Measurements from ENCODE around the gene DUSP1. TPM values are rescaled to one million over a fixed set of nuclear protein-coding genes. Genes with fewer than 3 reads are reported as not detected.

Gene DUSP1
- total RNA-seq, 2 donors from 2014 or later = 9.2 to 11.0 TPM

- H3K27ac Mint-ChIP-seq = no peak overlapping the region
- WGBS, 2 experiments (ENCODE audit: insufficient coverage in 1 of 2, insufficient read length in 1 of 2) = 94 to 95% methylated on average over 8 to 10 of the region's 10 CpGs
- H3K36me3 Mint-ChIP-seq (ENCODE audit: low read depth) = no peaks in the 10 kb centered on the region
- no peaks in the 10 kb centered on the region for H3K9me3 ChIP-seq (ENCODE audit: control insufficient read depth, low read length)
- peaks cover 15% of the 10 kb centered on the region for H3K4me1 ChIP-seq (ENCODE audit: control insufficient read depth, insufficient read depth, low read length)
- H3K27me3 Mint-ChIP-seq (ENCODE audit: insufficient read depth) = peaks cover 2% of the 10 kb centered on the region
- no peak for TF ChIP-seq CTCF (conservative IDR thresholded peaks at IDR 0.05)
- H3K27ac ChIP-seq (ENCODE audit: low read depth, low read length) = no peak overlapping the region
- peaks cover 13% of the 10 kb centered on the region for H3K4me1 Mint-ChIP-seq
- no peak overlapping the region for H3K4me3 Mint-ChIP-seq
- H3K27me3 ChIP-seq (ENCODE audit: control insufficient read depth, insufficient read depth, low read length, poor library complexity, severe bottlenecking) = no peaks in the 10 kb centered on the region
- H3K9ac ChIP-seq (ENCODE audit: extremely low read depth, low read length, poor library complexity, severe bottlenecking) = no peak overlapping the region
- no peaks in the 10 kb centered on the region for H3K36me3 ChIP-seq (ENCODE audit: control insufficient read depth, insufficient read depth, low read length)
- no peak overlapping the region for H3K4me3 ChIP-seq (ENCODE audit: low read length)
- no peaks in the 10 kb centered on the region for H3K9me3 Mint-ChIP-seq
- peak; percentile 39 for DNase-seq
Observed at GRCh38 chr5:172791726-172792445, 20.9 kb upstream of the DUSP1 start.

GRCh38 chr5:172791286-172791685 lies 20.3 kb upstream of the DUSP1 start:
- Histone ChIP-seq H3K27me3 (ENCODE audit: control insufficient read depth, insufficient read depth, low read length, poor library complexity, severe bottlenecking) (no peaks in the 10 kb centered on the region), H3K4me3 (ENCODE audit: low read length) (no peak overlapping the region), H3K9me3 (ENCODE audit: control insufficient read depth, low read length) (no peaks in the 10 kb centered on the region), H3K36me3 (ENCODE audit: control insufficient read depth, insufficient read depth, low read length) (no peaks in the 10 kb centered on the region), H3K9ac (ENCODE audit: extremely low read depth, low read length, poor library complexity, severe bottlenecking) (no peak overlapping the region), H3K4me1 (ENCODE audit: control insufficient read depth, insufficient read depth, low read length) (peaks cover 15% of the 10 kb centered on the region), H3K27ac (ENCODE audit: low read depth, low read length) (no peak overlapping the region)
- Mint-ChIP-seq H3K27me3 (ENCODE audit: insufficient read depth) (peaks cover 2% of the 10 kb centered on the region), H3K4me3 (no peak overlapping the region), H3K4me1 (peaks cover 13% of the 10 kb centered on the region), H3K9me3 (no peaks in the 10 kb centered on the region), H3K36me3 (ENCODE audit: low read depth) (no peaks in the 10 kb centered on the region), H3K27ac (no peak overlapping the region)
- peak; percentile 60 for DNase-seq
- WGBS, 2 experiments (ENCODE audit: insufficient coverage in 1 of 2, insufficient read length in 1 of 2) = 78 to 90% methylated on average over 2 to 6 of the region's 6 CpGs
- no peak for TF ChIP-seq CTCF (conservative IDR thresholded peaks at IDR 0.05)

- no peak for TF ChIP-seq CTCF (conservative IDR thresholded peaks at IDR 0.05)
- no peak overlapping the region for H3K4me3 ChIP-seq (ENCODE audit: low read length)
- H3K9me3 ChIP-seq (ENCODE audit: control insufficient read depth, low read length) = no peaks in the 10 kb centered on the region
- Mint-ChIP-seq H3K4me3 (no peak overlapping the region), H3K27me3 (ENCODE audit: insufficient read depth) (peaks cover 2% of the 10 kb centered on the region), H3K27ac (no peak overlapping the region), H3K9me3 (no peaks in the 10 kb centered on the region), H3K4me1 (peaks cover 13% of the 10 kb centered on the region), H3K36me3 (ENCODE audit: low read depth) (no peaks in the 10 kb centered on the region)
- H3K27me3 ChIP-seq (ENCODE audit: control insufficient read depth, insufficient read depth, low read length, poor library complexity, severe bottlenecking) = no peaks in the 10 kb centered on the region
- no peak overlapping the region for H3K9ac ChIP-seq (ENCODE audit: extremely low read depth, low read length, poor library complexity, severe bottlenecking)
- peak; percentile 52 for DNase-seq
- peaks cover 15% of the 10 kb centered on the region for H3K4me1 ChIP-seq (ENCODE audit: control insufficient read depth, insufficient read depth, low read length)
- 88 to 100% methylated on average over 3 to 5 of the region's 5 CpGs for WGBS, 2 experiments (ENCODE audit: insufficient coverage in 1 of 2, insufficient read length in 1 of 2)
- H3K27ac ChIP-seq (ENCODE audit: low read depth, low read length) = no peak overlapping the region
- no peaks in the 10 kb centered on the region for H3K36me3 ChIP-seq (ENCODE audit: control insufficient read depth, insufficient read depth, low read length)
Observed at GRCh38 chr5:172790496-172790889, 19.5 kb upstream of the DUSP1 start.
